ENCODE data around the gene TMEM214.

The TMEM214 gene

DNA sequence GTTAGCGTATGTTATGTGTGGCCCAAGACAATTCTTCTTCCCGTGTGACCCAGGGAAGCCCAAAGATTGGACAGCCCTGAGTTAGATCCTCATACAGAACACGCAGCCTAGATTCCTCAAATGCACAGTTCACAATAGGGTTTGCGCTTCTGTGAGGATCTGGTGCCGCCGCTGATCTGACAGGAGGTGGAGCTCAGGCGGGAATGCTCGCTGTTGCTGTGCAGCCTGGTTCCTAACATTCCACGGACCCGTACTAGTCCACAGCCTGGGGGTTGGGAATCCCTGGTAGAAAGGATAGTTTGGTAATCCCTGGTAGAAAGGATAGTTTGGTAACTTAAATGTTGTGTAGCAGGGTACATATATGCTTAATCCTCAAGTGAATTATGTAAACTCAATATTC lies 35.4 kb upstream of the TMEM214 start:
- no peaks in the 10 kb centered on the region for H3F3A ChIP-seq (ENCODE audit: insufficient read depth, low read length)
- H3K27ac ChIP-seq (ENCODE audit: low read depth, low read length, poor library complexity, severe bottlenecking), result no peak overlapping the region
- 0 out of 2 replicates have a peak, but pooled peaks cover 4% of the 10 kb centered on the region for H3K27me3 ChIP-seq (ENCODE audit: insufficient read depth, low read length)
- H3K4me3 ChIP-seq (ENCODE audit: low read depth, low read length, poor library complexity, severe bottlenecking), result no peak overlapping the region
- no peaks in the 10 kb centered on the region for H3K9me2 ChIP-seq (ENCODE audit: low read depth, low read length)
- no peak overlapping the region for H2AFZ ChIP-seq (ENCODE audit: low read length)
- no peaks in the 10 kb centered on the region for H3K9me3 ChIP-seq (ENCODE audit: low read length)
- H3K79me2 ChIP-seq (ENCODE audit: insufficient read depth, low read length), result no peaks in the 10 kb centered on the region
- no peak overlapping the region for H3K4me2 ChIP-seq (ENCODE audit: low read length)
- TF ChIP-seq EZH2 (IDR thresholded peaks at IDR 0.05; ENCODE audit: borderline replicate concordance, low read length), result no peak
- TF ChIP-seq, protein P1, sequence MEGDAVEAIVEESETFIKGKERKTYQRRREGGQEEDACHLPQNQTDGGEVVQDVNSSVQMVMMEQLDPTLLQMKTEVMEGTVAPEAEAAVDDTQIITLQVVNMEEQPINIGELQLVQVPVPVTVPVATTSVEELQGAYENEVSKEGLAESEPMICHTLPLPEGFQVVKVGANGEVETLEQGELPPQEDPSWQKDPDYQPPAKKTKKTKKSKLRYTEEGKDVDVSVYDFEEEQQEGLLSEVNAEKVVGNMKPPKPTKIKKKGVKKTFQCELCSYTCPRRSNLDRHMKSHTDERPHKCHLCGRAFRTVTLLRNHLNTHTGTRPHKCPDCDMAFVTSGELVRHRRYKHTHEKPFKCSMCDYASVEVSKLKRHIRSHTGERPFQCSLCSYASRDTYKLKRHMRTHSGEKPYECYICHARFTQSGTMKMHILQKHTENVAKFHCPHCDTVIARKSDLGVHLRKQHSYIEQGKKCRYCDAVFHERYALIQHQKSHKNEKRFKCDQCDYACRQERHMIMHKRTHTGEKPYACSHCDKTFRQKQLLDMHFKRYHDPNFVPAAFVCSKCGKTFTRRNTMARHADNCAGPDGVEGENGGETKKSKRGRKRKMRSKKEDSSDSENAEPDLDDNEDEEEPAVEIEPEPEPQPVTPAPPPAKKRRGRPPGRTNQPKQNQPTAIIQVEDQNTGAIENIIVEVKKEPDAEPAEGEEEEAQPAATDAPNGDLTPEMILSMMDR (IDR thresholded peaks at IDR 0.05; ENCODE audit: low read length), result no peak
- H3K36me3 ChIP-seq (ENCODE audit: insufficient read depth, low read length), result no peaks in the 10 kb centered on the region
- no peaks in the 10 kb centered on the region for H3K4me1 ChIP-seq (ENCODE audit: insufficient read depth, low read length, severe bottlenecking)
- no peaks in the 10 kb centered on the region for H4K20me1 ChIP-seq (ENCODE audit: insufficient read depth, low read length)
- H3K9ac ChIP-seq (ENCODE audit: low read length), result no peak overlapping the region

DNA sequence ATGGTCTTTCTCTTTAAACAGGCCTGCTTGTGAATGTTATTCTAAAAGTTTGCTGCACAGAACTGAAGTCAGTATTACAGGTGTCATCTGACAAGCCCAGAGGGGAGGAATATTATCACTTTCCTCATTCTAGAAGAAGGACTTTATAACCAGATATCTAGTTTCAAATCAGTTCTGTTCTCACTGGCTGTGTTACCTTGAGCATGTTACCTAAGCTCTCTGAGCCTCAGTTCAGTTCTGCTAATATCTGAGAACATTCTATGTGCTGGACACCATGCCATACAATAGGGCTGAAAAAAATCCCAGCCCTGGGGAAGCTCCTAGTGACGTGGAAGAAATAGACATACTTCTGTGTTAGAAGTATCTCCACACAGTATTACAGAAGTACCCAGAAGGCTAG lies 34.4 kb upstream of the TMEM214 start:
- Histone ChIP-seq H2AFZ (ENCODE audit: low read length) (no peak overlapping the region), H3K4me2 (ENCODE audit: low read length) (no peak overlapping the region), H3K4me3 (ENCODE audit: low read depth, low read length, poor library complexity, severe bottlenecking) (no peak overlapping the region), H3K9me3 (ENCODE audit: low read length) (no peaks in the 10 kb centered on the region), H3K79me2 (ENCODE audit: insufficient read depth, low read length) (no peaks in the 10 kb centered on the region), H3K9me2 (ENCODE audit: low read depth, low read length) (no peaks in the 10 kb centered on the region), H4K20me1 (ENCODE audit: insufficient read depth, low read length) (no peaks in the 10 kb centered on the region), H3K9ac (ENCODE audit: low read length) (no peak overlapping the region), H3K4me1 (ENCODE audit: insufficient read depth, low read length, severe bottlenecking) (no peaks in the 10 kb centered on the region), H3K27ac (ENCODE audit: low read depth, low read length, poor library complexity, severe bottlenecking) (no peak overlapping the region), H3F3A (ENCODE audit: insufficient read depth, low read length) (no peaks in the 10 kb centered on the region), H3K27me3 (ENCODE audit: insufficient read depth, low read length) (0 out of 2 replicates have a peak, but pooled peaks cover 4% of the 10 kb centered on the region), H3K36me3 (ENCODE audit: insufficient read depth, low read length) (no peaks in the 10 kb centered on the region)
- TF ChIP-seq EZH2 (IDR thresholded peaks at IDR 0.05; ENCODE audit: borderline replicate concordance, low read length), result no peak

DNA sequence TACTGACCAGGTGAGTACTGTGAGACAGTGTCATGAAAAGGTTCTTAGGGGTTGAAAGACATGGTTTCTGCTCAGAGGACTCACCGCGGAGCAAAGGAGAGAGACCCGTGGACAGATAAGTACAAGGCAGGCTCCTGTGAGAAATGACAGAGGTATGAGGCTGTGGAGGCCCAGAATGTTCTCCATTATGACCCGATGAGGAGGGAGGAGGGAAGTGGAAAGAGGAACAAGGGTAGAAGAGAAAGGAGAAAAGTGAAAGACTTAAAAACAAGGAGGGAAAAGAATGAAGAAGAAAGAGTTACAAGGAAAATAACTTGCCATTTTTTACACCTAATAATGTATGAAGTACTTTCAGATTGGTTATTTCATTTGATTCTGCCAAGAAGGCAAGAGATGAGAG lies 32.5 kb upstream of the TMEM214 start:
- Histone ChIP-seq H3K9ac (ENCODE audit: low read length) (no peak overlapping the region), H3K9me2 (ENCODE audit: low read depth, low read length) (no peaks in the 10 kb centered on the region), H3K79me2 (ENCODE audit: insufficient read depth, low read length) (no peaks in the 10 kb centered on the region), H3K4me3 (ENCODE audit: low read depth, low read length, poor library complexity, severe bottlenecking) (no peak overlapping the region), H3F3A (ENCODE audit: insufficient read depth, low read length) (no peaks in the 10 kb centered on the region), H2AFZ (ENCODE audit: low read length) (no peak overlapping the region), H4K20me1 (ENCODE audit: insufficient read depth, low read length) (no peaks in the 10 kb centered on the region), H3K36me3 (ENCODE audit: insufficient read depth, low read length) (no peaks in the 10 kb centered on the region), H3K27me3 (ENCODE audit: insufficient read depth, low read length) (no peaks in the 10 kb centered on the region), H3K27ac (ENCODE audit: low read depth, low read length, poor library complexity, severe bottlenecking) (no peak overlapping the region), H3K4me1 (ENCODE audit: insufficient read depth, low read length, severe bottlenecking) (no peaks in the 10 kb centered on the region), H3K9me3 (ENCODE audit: low read length) (no peaks in the 10 kb centered on the region), H3K4me2 (ENCODE audit: low read length) (no peak overlapping the region)
- no peak for TF ChIP-seq EZH2 (IDR thresholded peaks at IDR 0.05; ENCODE audit: borderline replicate concordance, low read length)
- TF ChIP-seq, protein P1 (IDR thresholded peaks at IDR 0.05; ENCODE audit: low read length), result no peak

DNA sequence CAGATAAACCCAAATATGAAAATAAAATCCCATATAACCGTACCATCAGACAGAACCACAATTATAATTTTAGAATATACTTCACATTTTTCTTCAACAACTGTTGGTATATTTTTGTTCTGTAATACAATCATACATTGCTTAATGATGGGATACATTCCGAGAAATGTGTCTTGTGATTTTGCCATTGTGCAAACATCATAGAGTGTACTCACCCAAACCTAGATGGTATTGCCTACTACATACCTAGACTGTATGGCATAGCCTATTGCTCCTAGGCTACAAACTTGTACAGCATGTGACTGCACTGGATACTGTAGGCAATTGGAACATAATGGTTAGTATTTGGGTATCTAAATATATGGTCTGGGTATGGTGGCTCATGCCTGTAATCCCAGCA lies 31.8 kb upstream of the TMEM214 start:
- no peaks in the 10 kb centered on the region for H3K9me2 ChIP-seq (ENCODE audit: low read depth, low read length)
- H3K4me3 ChIP-seq (ENCODE audit: low read depth, low read length, poor library complexity, severe bottlenecking), result no peak overlapping the region
- H3F3A ChIP-seq (ENCODE audit: insufficient read depth, low read length), result no peaks in the 10 kb centered on the region
- no peak overlapping the region for H3K27ac ChIP-seq (ENCODE audit: low read depth, low read length, poor library complexity, severe bottlenecking)
- no peak overlapping the region for H3K4me2 ChIP-seq (ENCODE audit: low read length)
- H3K36me3 ChIP-seq (ENCODE audit: insufficient read depth, low read length), result no peaks in the 10 kb centered on the region
- no peaks in the 10 kb centered on the region for H3K79me2 ChIP-seq (ENCODE audit: insufficient read depth, low read length)
- H3K9me3 ChIP-seq (ENCODE audit: low read length), result no peaks in the 10 kb centered on the region
- no peaks in the 10 kb centered on the region for H3K27me3 ChIP-seq (ENCODE audit: insufficient read depth, low read length)
- H3K4me1 ChIP-seq (ENCODE audit: insufficient read depth, low read length, severe bottlenecking), result no peaks in the 10 kb centered on the region
- no peak overlapping the region for H2AFZ ChIP-seq (ENCODE audit: low read length)
- H3K9ac ChIP-seq (ENCODE audit: low read length), result no peak overlapping the region
- TF ChIP-seq, protein P1 (IDR thresholded peaks at IDR 0.05; ENCODE audit: low read length), result no peak
- no peak for TF ChIP-seq EZH2 (IDR thresholded peaks at IDR 0.05; ENCODE audit: borderline replicate concordance, low read length)
- no peaks in the 10 kb centered on the region for H4K20me1 ChIP-seq (ENCODE audit: insufficient read depth, low read length)

Measured in OCI-LY1 (cell line).